NB4 (cell line): ENCODE data around the gene APAF1.

ENCODE experiments used
- DNase-seq: peaks from one replicate; pipeline ENCODE4 v3.0.0; 2010; ENCODE audit warnings: low read depth
- H3K4me3 ChIP-seq: one replicate; pipeline ENCODE4 v1.5.1; 2011; ENCODE audit warnings: mild to moderate bottlenecking, low read depth, low read length, moderate library complexity
- CTCF ChIP-seq: IDR thresholded peaks from one replicate; pipeline ENCODE4 v1.5.1; 2012; ENCODE audit warnings: low read depth, low read length
- MAX ChIP-seq: IDR thresholded peaks from 2 replicates; pipeline ENCODE4 v1.6.1; 2011; ENCODE audit warnings: low read depth, low read length
- MYC ChIP-seq: IDR thresholded peaks from 2 replicates; pipeline ENCODE4 v1.6.1; 2011; ENCODE audit warnings: low read depth, low read length
- POLR2A ChIP-seq: IDR thresholded peaks from 2 replicates; pipeline ENCODE4 v1.6.1; 2011; ENCODE audit warnings: mild to moderate bottlenecking; ENCODE audit not compliant: insufficient read length; ENCODE audit errors: extremely low read depth

Gene APAF1

GRCh38 chr12:98744680-98745079 is 99.6 kb downstream of the APAF1 start:
- no peak overlapping the region for H3K4me3 ChIP-seq
- TF ChIP-seq MYC (no peak), POLR2A (no peak), MAX (no peak), CTCF (no peak)

GRCh38 chr12:98745578-98746391 is 100.7 kb downstream of the APAF1 start:
- TF ChIP-seq MYC (no peak), POLR2A (no peak), CTCF (no peak)
- no peak for DNase-seq
- H3K4me3 ChIP-seq, result no peak overlapping the region

More at GRCh38 chr12:98744680-98745079, 99.6 kb downstream of the APAF1 start:
- DNase-seq, result no peak

- DNase-seq, result no peak
- no peak for TF ChIP-seq MYC
- no peak for TF ChIP-seq CTCF
Observed at GRCh38 chr12:98748463-98748862, 103.4 kb downstream of the APAF1 start.

GRCh38 chr12:98750511-98750910 is 105.4 kb downstream of the APAF1 start:
- DNase-seq, result no peak
- no peak overlapping the region for H3K4me3 ChIP-seq
- TF ChIP-seq MYC (no peak), CTCF (no peak)

More at GRCh38 chr12:98748463-98748862, 103.4 kb downstream of the APAF1 start:
- H3K4me3 ChIP-seq, result no peak overlapping the region

GRCh38 chr12:98751580-98752115 is 106.6 kb downstream of the APAF1 start:
- no peak overlapping the region for H3K4me3 ChIP-seq
- TF ChIP-seq POLR2A (no peak), CTCF (no peak), MAX (no peak), MYC (no peak)
- no peak for DNase-seq

DNA sequence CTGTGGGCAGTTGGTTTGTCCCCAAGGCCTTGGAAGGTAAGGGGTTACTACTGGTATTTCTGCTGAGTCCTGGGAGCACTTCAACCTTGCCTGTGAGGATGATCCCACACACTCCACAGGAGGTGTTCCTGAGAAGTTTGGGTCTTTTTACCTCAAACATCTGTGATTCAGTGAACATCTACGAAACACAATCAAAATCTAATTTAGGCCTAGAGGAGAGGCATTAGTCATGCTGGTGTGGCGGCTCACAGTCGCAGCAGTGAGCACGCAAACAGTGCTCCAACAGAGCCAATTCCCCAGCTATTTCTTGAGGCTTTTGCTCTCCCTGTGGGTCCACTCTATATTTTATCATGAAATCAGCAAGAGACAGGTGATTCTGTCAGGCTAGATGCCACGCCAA is 107.6 kb downstream of the APAF1 start:
- no peak overlapping the region for H3K4me3 ChIP-seq
- no peak for DNase-seq
- TF ChIP-seq MYC (no peak), MAX (no peak)
